ENCODE results near the gene BBIP1. TPM values are rescaled to one million over a fixed set of nuclear protein-coding genes. Genes with fewer than 3 reads are reported as not detected.

The BBIP1 gene
- total RNA-seq, 1 experiment from 2014 or later, result 19.0 TPM

- no peak for TF ChIP-seq E2F4 (CRISPR knock-in tag; IDR thresholded peaks at IDR 0.05; ENCODE audit: borderline replicate concordance, low read depth)
- no peak for TF ChIP-seq ZNF263 (CRISPR knock-in tag; IDR thresholded peaks at IDR 0.05; ENCODE audit: low read depth)
- no peak for TF ChIP-seq OVOL2 (CRISPR knock-in tag; IDR thresholded peaks at IDR 0.05; ENCODE audit: borderline replicate concordance)
- no peak for TF ChIP-seq CDX4 (CRISPR knock-in tag; IDR thresholded peaks at IDR 0.05; ENCODE audit: borderline replicate concordance)
- no peak for TF ChIP-seq NR3C1 (CRISPR knock-in tag; conservative IDR thresholded peaks at IDR 0.05; ENCODE audit: low read depth)
- TF ChIP-seq MYBL2 (CRISPR knock-in tag; IDR thresholded peaks at IDR 0.05), result peak; percentile 36; the same call in 1 of the 2 replicates
- no peak; the same call in 1 of the 2 replicates for TF ChIP-seq AR (CRISPR knock-in tag; IDR thresholded peaks at IDR 0.05)
- TF ChIP-seq ZNF416 (CRISPR knock-in tag; IDR thresholded peaks at IDR 0.05), result no peak
- TF ChIP-seq SP1 (CRISPR knock-in tag; conservative IDR thresholded peaks at IDR 0.05), result 0 out of 2 replicates have a peak, but pooled peaks have one; percentile 21
- no peak for TF ChIP-seq NR1H2 (CRISPR knock-in tag; IDR thresholded peaks at IDR 0.05)
- TF ChIP-seq ZNF396 (CRISPR knock-in tag; IDR thresholded peaks at IDR 0.05; ENCODE audit: borderline replicate concordance), result no peak
- TF ChIP-seq RORB (CRISPR knock-in tag; IDR thresholded peaks at IDR 0.05), result no peak
- TF ChIP-seq E2F1 (CRISPR knock-in tag; IDR thresholded peaks at IDR 0.05), result no peak
- TF ChIP-seq STAT6 (CRISPR knock-in tag; conservative IDR thresholded peaks at IDR 0.05; ENCODE audit: low read depth), result no peak
- 0 out of 2 replicates have a peak, but pooled peaks have one; percentile 60 for TF ChIP-seq ZNF232 (CRISPR knock-in tag; IDR thresholded peaks at IDR 0.05)
- TF ChIP-seq ZNF317 (CRISPR knock-in tag; IDR thresholded peaks at IDR 0.05; ENCODE audit: borderline replicate concordance, low read depth), result no peak
- no peak for TF ChIP-seq IRF1 (CRISPR knock-in tag; IDR thresholded peaks at IDR 0.05)
- TF ChIP-seq NFE2L1 (CRISPR knock-in tag; IDR thresholded peaks at IDR 0.05), result no peak
- no peak for TF ChIP-seq AFF4 (CRISPR knock-in tag; IDR thresholded peaks at IDR 0.05; ENCODE audit: borderline replicate concordance)
- TF ChIP-seq CBFB (CRISPR knock-in tag; IDR thresholded peaks at IDR 0.05; ENCODE audit: low read depth), result no peak
- TF ChIP-seq IRF2 (CRISPR knock-in tag; IDR thresholded peaks at IDR 0.05; ENCODE audit: borderline replicate concordance, low read depth), result no peak
- TF ChIP-seq GTF2I (CRISPR knock-in tag; conservative IDR thresholded peaks at IDR 0.05), result no peak
- peak; percentile 88 for TF ChIP-seq MAX (CRISPR knock-in tag; IDR thresholded peaks at IDR 0.05)
- TF ChIP-seq HMGA2 (CRISPR knock-in tag; IDR thresholded peaks at IDR 0.05), result no peak
- TF ChIP-seq CREM (CRISPR knock-in tag; IDR thresholded peaks at IDR 0.05), result 0 out of 2 replicates have a peak, but pooled peaks have one; percentile 53
Observed at GRCh38 chr10:110872145-110872983, 46.6 kb downstream of the BBIP1 start (continued).
